Fibroblast of the aortic adventitia (primary cell): Measurements from ENCODE around the gene TMEM132D. TPM values are rescaled to one million over a fixed set of nuclear protein-coding genes. Genes with fewer than 3 reads are reported as not detected.

Experiments used
- DNase-seq: peaks from one replicate; pipeline ENCODE4 v3.0.0-alpha.2; 2010; ENCODE audit warnings: low read depth
- H3K4me3 ChIP-seq: 2 replicates; pipeline ENCODE4 v1.5.1; 2011; ENCODE audit warnings: low read depth, mild to moderate bottlenecking, control low read depth, low read length, moderate library complexity
- CTCF ChIP-seq: IDR thresholded peaks from 2 replicates; pipeline ENCODE4 v1.5.1; 2011; ENCODE audit warnings: mild to moderate bottlenecking, low read length, control low read depth, inconsistent platforms; ENCODE audit not compliant: insufficient read depth
- total RNA-seq: library from RNA; depleted of rRNA; stranded (reverse); fragments of >200 nt; gene quantifications from 2 replicates; pipeline ENCODE4 v1.2.3, GENCODE V29; 2012; ENCODE audit warnings: low replicate concordance

TMEM132D gene
- total RNA-seq, 1 donor, result not detected

GRCh38 chr12:129269756-129270495, 633.9 kb downstream of the TMEM132D start:
- no peak overlapping the region for H3K4me3 ChIP-seq
- no peak for DNase-seq

GRCh38 chr12:129258781-129259318, 645.0 kb downstream of the TMEM132D start:
- DNase-seq, result no peak

More at GRCh38 chr12:129269756-129270495, 633.9 kb downstream of the TMEM132D start:
- TF ChIP-seq CTCF, result no peak

GRCh38 chr12:129257524-129257923, 646.3 kb downstream of the TMEM132D start:
- no peak for DNase-seq
- no peak for TF ChIP-seq CTCF
- H3K4me3 ChIP-seq, result no peak overlapping the region

More at GRCh38 chr12:129258781-129259318, 645.0 kb downstream of the TMEM132D start:
- no peak overlapping the region for H3K4me3 ChIP-seq
- TF ChIP-seq CTCF, result no peak

- H3K4me3 ChIP-seq, result no peak overlapping the region
- DNase-seq, result no peak
- TF ChIP-seq CTCF, result no peak
Observed at GRCh38 chr12:129246630-129247029, 657.2 kb downstream of the TMEM132D start.

GRCh38 chr12:129245769-129246168, 658.1 kb downstream of the TMEM132D start:
- no peak for TF ChIP-seq CTCF
- H3K4me3 ChIP-seq, result no peak overlapping the region
- no peak for DNase-seq

GRCh38 chr12:129241852-129242251, 662.0 kb downstream of the TMEM132D start:
- DNase-seq, result no peak
- no peak for TF ChIP-seq CTCF
- no peak overlapping the region for H3K4me3 ChIP-seq
